GM12878 (cell line): ENCODE results near the gene SRPK2. TPM values are rescaled to one million over a fixed set of nuclear protein-coding genes. Genes with fewer than 3 reads are reported as not detected.

Experiments used
- ATAC-seq: fragments of 200-7000 bp; cut with Tn5 transposase; 3 replicates; pipeline ENCODE4 v1.9.1; 2020; ENCODE audit warnings: mild to moderate bottlenecking, moderate library complexity
- BruUV-seq: library from RNA; stranded (reverse); fragments of 400-500 nt; replicated peaks from 2 replicates; lab custom pipeline; 2021; lab: Mats Ljungman, UMichigan
- CTCF ChIA-PET: fragments of 300-600 bp; sonication (Branson Sonifier 250); formaldehyde crosslinking; extraction: SDS; loops from one replicate; lab custom pipeline; 2021; ENCODE audit warnings: inconsistent platforms; lab: Yijun Ruan, JAX
- POLR2A ChIA-PET: fragments of 350-600 bp; formaldehyde crosslinking; extraction: SDS; loops from one replicate; lab custom pipeline; 2021; ENCODE audit warnings: inconsistent platforms; lab: Charles Lee
- RAD21 ChIA-PET: fragments of 300-600 bp; sonication (Branson Sonifier 250); formaldehyde crosslinking; loops from one replicate; lab custom pipeline; 2023; ENCODE audit warnings: antibody characterized with exemption; ENCODE audit not compliant: unreplicated experiment; lab: Charles Lee
- SMC1A ChIA-PET: fragments of 300-600 bp; sonication (Branson Sonifier 250); formaldehyde crosslinking; loops from one replicate; lab custom pipeline; 2023; ENCODE audit not compliant: unreplicated experiment, uncharacterized antibody; lab: Charles Lee
- DNase-seq: peaks from one replicate; pipeline ENCODE4 v3.0.0-alpha.2; 2011; ENCODE audit warnings: low read depth, low spot score
- FAIRE-seq: peaks from 3 replicates; lab custom pipeline; 2011; peaks lifted over from hg19 to GRCh38; lab: Jason Lieb, UNC
- H2AFZ ChIP-seq: 2 replicates; pipeline ENCODE4 v1.6.0; 2011; ENCODE audit warnings: low read depth, low read length, control low read depth; ENCODE audit not compliant: control insufficient read depth
- H3K27ac ChIP-seq: 2 replicates; pipeline ENCODE4 v1.5.1; 2011; ENCODE audit warnings: control low read depth; ENCODE audit not compliant: control insufficient read depth, insufficient read depth
- H3K27me3 ChIP-seq, 2 experiments: replicated peaks in 1 of 2; 2 replicates each; pipeline versions ENCODE4 v1.6.0 to v1.6.1; 2011; ENCODE audit warnings: low read length in 1 of 2; ENCODE audit not compliant: control insufficient read depth in 2 of 2, insufficient read depth in 2 of 2
- H3K36me3 ChIP-seq, 2 experiments: 2 replicates each; pipeline ENCODE4 v1.5.1; 2011; ENCODE audit warnings: low read length in 1 of 2; ENCODE audit not compliant: control insufficient read depth in 2 of 2, insufficient read depth in 2 of 2
- H3K4me1 ChIP-seq: 2 replicates; pipeline ENCODE4 v1.6.1; 2011; ENCODE audit warnings: mild to moderate bottlenecking, low read length, moderate library complexity, mixed read lengths; ENCODE audit not compliant: control insufficient read depth, insufficient read depth
- H3K4me2 ChIP-seq: 2 replicates; pipeline ENCODE4 v1.6.0; 2011; ENCODE audit warnings: control low read depth; ENCODE audit not compliant: control insufficient read depth, insufficient read depth
- H3K4me3 ChIP-seq: fragments of 200-600 bp; sonication (generic); 2 replicates; pipeline ENCODE4 v1.5.1; 2016
- H3K79me2 ChIP-seq: 2 replicates; pipeline ENCODE4 v1.6.0; 2011; ENCODE audit warnings: low read length; ENCODE audit not compliant: control insufficient read depth, insufficient read depth
- H3K9ac ChIP-seq: 2 replicates; pipeline ENCODE4 v1.8.0; 2011; ENCODE audit warnings: low read length, control low read depth, mixed read lengths; ENCODE audit not compliant: control insufficient read depth, insufficient read depth
- H3K9me3 ChIP-seq: replicated peaks from 3 replicates; pipeline ENCODE4 v1.5.1; 2011; ENCODE audit warnings: mild to moderate bottlenecking, low read length; ENCODE audit not compliant: control insufficient read depth, insufficient read depth
- H4K20me1 ChIP-seq: 2 replicates; pipeline ENCODE4 v1.6.0; 2011; ENCODE audit not compliant: control insufficient read depth, insufficient read depth
- BACH1 ChIP-seq: fragments of 450-650 bp; IDR thresholded peaks from 2 replicates; pipeline ENCODE4 v1.6.1; 2017; ENCODE audit warnings: mild to moderate bottlenecking, borderline replicate concordance
- HCFC1 ChIP-seq: fragments of 150-350 bp; IDR thresholded peaks from 2 replicates; pipeline ENCODE4 v1.6.1; 2014; ENCODE audit warnings: low read length
- IKZF2 ChIP-seq, 2 experiments: fragments of 450-650 bp; IDR thresholded peaks; 2 replicates each; pipeline ENCODE4 v1.6.1; 2017; ENCODE audit warnings: mild to moderate bottlenecking in 2 of 2, moderate library complexity in 2 of 2
- KLF5 ChIP-seq: fragments of 450-650 bp; IDR thresholded peaks from 2 replicates; pipeline ENCODE4 v1.6.1; 2014; ENCODE audit warnings: mild to moderate bottlenecking; ENCODE audit not compliant: partially characterized antibody
- MEF2A ChIP-seq: IDR thresholded peaks from 2 replicates; pipeline ENCODE4 v1.6.1; 2011; ENCODE audit warnings: low read depth, mild to moderate bottlenecking, low read length, moderate library complexity; ENCODE audit not compliant: insufficient read depth
- NBN ChIP-seq: fragments of 450-650 bp; IDR thresholded peaks from 2 replicates; pipeline ENCODE4 v1.6.1; 2016
- NFIC ChIP-seq: IDR thresholded peaks from 2 replicates; pipeline ENCODE4 v1.6.1; 2012; ENCODE audit warnings: low read depth, mild to moderate bottlenecking, inconsistent platforms, low read length, moderate library complexity
- RELA ChIP-seq: fragments of 450-650 bp; IDR thresholded peaks from 2 replicates; pipeline ENCODE4 v1.8.0; 2014; ENCODE audit warnings: borderline replicate concordance; ENCODE audit not compliant: partially characterized antibody
- ZSCAN29 ChIP-seq: fragments of 450-650 bp; IDR thresholded peaks from 2 replicates; pipeline ENCODE4 v1.6.1; 2017; ENCODE audit warnings: mild to moderate bottlenecking, moderate library complexity
- WGBS: methylation state at CpG from one replicate; pipeline ENCODE4 v1.1.6; 2016; ENCODE audit warnings: low lambda C conversion rate; ENCODE audit not compliant: insufficient replicate concordance, insufficient coverage; ENCODE audit errors: missing lambda C conversion rate; 5-methylcytosine and 5-hydroxymethylcytosine counted together
- in situ Hi-C: fragments of 300-500 bp; cut with MboI; formaldehyde crosslinking; loops from 9 replicates; pipeline ENCODE4 v1.14.3; 2018; ENCODE audit warnings: mixed read lengths
- intact Hi-C: fragments of 100-400 bp; cut with micrococcal nuclease; formaldehyde crosslinking; loops from one replicate; pipeline ENCODE4 v1.14.2; 2022; ENCODE audit not compliant: unreplicated experiment
- polyA plus RNA-seq, 11 experiments: library from polyadenylated mRNA; depleted of rRNA in 4 of 11; unstranded in 6 of 11; stranded (reverse) in 5 of 11; fragments of >200 nt; fragmentation: Nextera tagmentation in 4 of 11; fragmentation: Illumina TruSeq in 1 of 11; extraction: Ambion mirVana in 4 of 11; extraction: Trizol in 1 of 11; gene quantifications; 1 replicate in 1 of 11; 2 replicates in 10 of 11; pipeline versions ENCODE4 v1.2.1 to v1.2.3, GENCODE V29; 2011 to 2016; ENCODE audit warnings: inconsistent platforms in 2 of 11, missing spikeins in 2 of 11, low read depth in 1 of 11
- total RNA-seq, 4 experiments: library from RNA; depleted of rRNA in 3 of 4; stranded (reverse); fragments of >200 nt in 3 of 4; fragmentation: Illumina TruSeq in 1 of 4; extraction: Trizol in 1 of 4; gene quantifications; 2 replicates each; pipeline versions ENCODE4 v1.2.1 to v1.2.3, GENCODE V29; 2013 to 2021
- TF ChIP-seq, protein P1 (sequence below): fragments of 150-350 bp; IDR thresholded peaks from 2 replicates; pipeline ENCODE4 v1.6.1; 2016; ENCODE audit warnings: low read depth, low read length

The SRPK2 gene
- total and polyA plus RNA-seq, 10 of the 15 experiments (the other 5 are each of a cell fraction or from before 2014, with no cell fraction given): 13.2 to 32.8 (median 24.5) TPM

DNA sequence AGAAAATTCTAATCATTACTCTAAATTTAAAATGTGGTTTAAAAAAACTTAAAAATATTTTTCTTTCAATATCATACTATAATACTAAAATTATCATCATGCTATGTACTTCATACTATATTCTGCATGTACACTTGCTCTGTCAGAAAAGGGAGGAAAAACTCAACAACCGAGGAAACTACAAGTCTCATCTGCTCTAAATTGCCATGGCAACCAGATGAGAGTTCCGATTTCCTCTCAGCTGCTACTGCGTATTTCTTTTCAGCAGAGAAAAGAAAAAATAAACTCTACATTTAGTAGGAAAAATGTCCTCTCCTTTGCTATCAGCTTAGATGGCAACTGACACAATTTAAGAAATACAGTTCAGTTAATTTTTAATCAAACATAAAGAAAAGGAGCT lies 178.9 kb downstream of the SRPK2 start (continued):
- TF ChIP-seq, protein P1, sequence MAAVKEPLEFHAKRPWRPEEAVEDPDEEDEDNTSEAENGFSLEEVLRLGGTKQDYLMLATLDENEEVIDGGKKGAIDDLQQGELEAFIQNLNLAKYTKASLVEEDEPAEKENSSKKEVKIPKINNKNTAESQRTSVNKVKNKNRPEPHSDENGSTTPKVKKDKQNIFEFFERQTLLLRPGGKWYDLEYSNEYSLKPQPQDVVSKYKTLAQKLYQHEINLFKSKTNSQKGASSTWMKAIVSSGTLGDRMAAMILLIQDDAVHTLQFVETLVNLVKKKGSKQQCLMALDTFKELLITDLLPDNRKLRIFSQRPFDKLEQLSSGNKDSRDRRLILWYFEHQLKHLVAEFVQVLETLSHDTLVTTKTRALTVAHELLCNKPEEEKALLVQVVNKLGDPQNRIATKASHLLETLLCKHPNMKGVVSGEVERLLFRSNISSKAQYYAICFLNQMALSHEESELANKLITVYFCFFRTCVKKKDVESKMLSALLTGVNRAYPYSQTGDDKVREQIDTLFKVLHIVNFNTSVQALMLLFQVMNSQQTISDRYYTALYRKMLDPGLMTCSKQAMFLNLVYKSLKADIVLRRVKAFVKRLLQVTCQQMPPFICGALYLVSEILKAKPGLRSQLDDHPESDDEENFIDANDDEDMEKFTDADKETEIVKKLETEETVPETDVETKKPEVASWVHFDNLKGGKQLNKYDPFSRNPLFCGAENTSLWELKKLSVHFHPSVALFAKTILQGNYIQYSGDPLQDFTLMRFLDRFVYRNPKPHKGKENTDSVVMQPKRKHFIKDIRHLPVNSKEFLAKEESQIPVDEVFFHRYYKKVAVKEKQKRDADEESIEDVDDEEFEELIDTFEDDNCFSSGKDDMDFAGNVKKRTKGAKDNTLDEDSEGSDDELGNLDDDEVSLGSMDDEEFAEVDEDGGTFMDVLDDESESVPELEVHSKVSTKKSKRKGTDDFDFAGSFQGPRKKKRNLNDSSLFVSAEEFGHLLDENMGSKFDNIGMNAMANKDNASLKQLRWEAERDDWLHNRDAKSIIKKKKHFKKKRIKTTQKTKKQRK: no peak

DNA sequence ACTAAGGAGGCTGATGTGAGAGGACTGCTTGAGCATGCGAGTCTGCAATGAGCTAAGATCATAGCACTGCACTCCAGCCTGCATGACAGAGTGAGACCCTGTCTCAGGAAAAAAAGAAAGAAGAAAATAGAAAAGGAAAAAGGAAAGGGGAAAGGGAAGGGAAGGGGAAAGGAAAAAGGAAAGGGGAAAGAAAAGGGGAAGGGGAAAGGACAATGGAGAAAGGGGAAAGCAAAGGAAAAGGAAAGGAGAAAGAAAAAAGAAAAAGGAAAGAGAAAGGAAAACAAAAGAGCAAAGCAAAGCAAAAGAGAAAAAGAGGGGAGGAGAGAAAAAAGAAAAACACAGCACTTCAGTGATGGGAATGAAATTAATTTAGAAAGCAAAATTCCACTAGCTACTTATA lies 179.3 kb downstream of the SRPK2 start:
- Histone ChIP-seq H3K4me3 (no peak overlapping the region), H3K27me3 (no peaks in the 10 kb centered on the region), H3K9me3 (no peaks in the 10 kb centered on the region), H3K27ac (no peak overlapping the region), H2AFZ (no peak overlapping the region), H3K4me1 (peaks cover 22% of the 10 kb centered on the region), H3K9ac (no peak overlapping the region), H3K4me2 (peak overlapping the region; percentile 4; the same call in 1 of the 2 replicates), H3K79me2 (peaks cover 10% of the 10 kb centered on the region), H3K36me3 (no peaks in the 10 kb centered on the region), H4K20me1 (no peaks in the 10 kb centered on the region)
- intact Hi-C loops (no loop called here), in situ Hi-C loops (no loop called here)
- SMC1A ChIA-PET: interaction anchor here (0.7 to 3.0 kb wide), 10 partner anchors 10 to 143 kb away, joined by 3 to 23 read pairs (median 5); no protein-coding TSS in a partner anchor
- RAD21 ChIA-PET: interaction anchor here (0.6 to 2.3 kb wide), 4 partner anchors 8 to 290 kb away, joined by 3 to 13 read pairs (median 4); no protein-coding TSS in a partner anchor
- ATAC-seq (no peak), DNase-seq (no peak), FAIRE-seq (peak; percentile 38)
- WGBS: 100% methylated on average over 1 of the region's 1 CpG
- TF ChIP-seq NBN (peak; percentile 56; the same call in 1 of the 2 replicates), NFIC (no peak), IKZF2 (IDR thresholded peaks at IDR 0.05) (peak; percentile 36 to 51; a peak in 3 of 4 replicates), MEF2A (no peak), ZSCAN29 (no peak), BACH1 (no peak), KLF5 (no peak), RELA (no peak), HCFC1 (no peak)
- POLR2A ChIA-PET: interaction anchor here (0.6 to 1.6 kb wide), 7 partner anchors 10 to 330 kb away, joined by 3 to 4 read pairs (median 3); no protein-coding TSS in a partner anchor
- CTCF ChIA-PET: interaction anchor here (0.5 to 1.6 kb wide), 6 partner anchors 14 to 667 kb away, joined by 3 to 4 read pairs (median 3); no protein-coding TSS in a partner anchor
- no TSS peak for BruUV-seq
